ENCODE data around the gene CATSPERE. TPM values are rescaled to one million over a fixed set of nuclear protein-coding genes. Genes with fewer than 3 reads are reported as not detected.
"Not testable (repeated sequence)": the region's sequence is repeated elsewhere in the genome, so short reads cannot be mapped to it uniquely, and the experiment has no call there.

CATSPERE gene
- total RNA-seq, 2 donors from 2014 or later, result 0.32 to 3.9 TPM

DNA sequence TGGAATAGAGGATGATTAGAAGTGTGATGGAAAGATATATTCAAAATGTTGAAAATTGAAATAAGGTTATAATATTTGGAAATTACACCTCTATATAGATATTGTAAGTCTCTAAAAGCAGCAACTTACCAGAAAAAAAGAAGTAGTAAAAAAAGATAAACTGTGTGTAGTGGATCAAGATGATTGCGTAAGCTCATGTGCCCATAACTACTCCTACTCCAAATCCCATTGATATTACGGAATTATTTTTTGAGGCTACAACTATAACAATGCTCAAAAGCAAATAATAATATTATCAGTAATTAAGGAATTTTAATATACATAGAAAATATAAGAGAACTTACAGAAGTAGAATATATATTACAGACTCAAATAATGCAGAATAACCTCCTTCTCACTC is 33.6 kb downstream of the CATSPERE start:
- Histone ChIP-seq H3K4me1 (replicated peaks) (no peaks in the 10 kb centered on the region), H3K27me3 (replicated peaks; ENCODE audit: insufficient read depth) (no peaks in the 10 kb centered on the region), H3K9me3 (no peaks in the 10 kb centered on the region), H3K4me3 (no peak overlapping the region), H3K27ac (no peak overlapping the region), H3K36me3 (no peaks in the 10 kb centered on the region)
- TF ChIP-seq POLR2AphosphoS5 (IDR thresholded peaks at IDR 0.05) (no peak), POLR2A (IDR thresholded peaks at IDR 0.05) (no peak), CTCF (IDR thresholded peaks at IDR 0.05) (no peak)
- DNase-seq (ENCODE audit: low spot score), result no peak
- WGBS, result 92% methylated on average over 2 of the region's 2 CpGs
- intact Hi-C loops (cut with DNase I), result no loop called here

GRCh38 chr1:244496186-244496585 is 35.1 kb downstream of the CATSPERE start:
- H3K36me3 ChIP-seq, result no peaks in the 10 kb centered on the region
- intact Hi-C loops (cut with DNase I), result no loop called here
- H3K27ac ChIP-seq, result no peak overlapping the region
- H3K4me3 ChIP-seq, result no peak overlapping the region
- TF ChIP-seq CTCF (IDR thresholded peaks at IDR 0.05), result no peak
- no peak for TF ChIP-seq POLR2A (IDR thresholded peaks at IDR 0.05)
- TF ChIP-seq POLR2AphosphoS5 (IDR thresholded peaks at IDR 0.05), result no peak
- DNase-seq (ENCODE audit: low spot score), result no peak
- 56% methylated on average over 1 of the region's 1 CpG for WGBS
- no peaks in the 10 kb centered on the region for H3K27me3 ChIP-seq (replicated peaks; ENCODE audit: insufficient read depth)
- H3K4me1 ChIP-seq (replicated peaks), result no peaks in the 10 kb centered on the region
- H3K9me3 ChIP-seq, result no peaks in the 10 kb centered on the region

GRCh38 chr1:244497805-244498204 is 36.7 kb downstream of the CATSPERE start:
- no peaks in the 10 kb centered on the region for H3K4me1 ChIP-seq (replicated peaks)
- no peaks in the 10 kb centered on the region for H3K27me3 ChIP-seq (replicated peaks; ENCODE audit: insufficient read depth)
- no peak for DNase-seq (ENCODE audit: low spot score)
- no peak overlapping the region for H3K4me3 ChIP-seq
- no peak overlapping the region for H3K27ac ChIP-seq
- WGBS, result 65% methylated on average over 1 of the region's 1 CpG
- no peak for TF ChIP-seq CTCF (IDR thresholded peaks at IDR 0.05)
- no peak for TF ChIP-seq POLR2AphosphoS5 (IDR thresholded peaks at IDR 0.05)
- no peak for TF ChIP-seq POLR2A (IDR thresholded peaks at IDR 0.05)
- intact Hi-C loops (cut with DNase I), result no loop called here
- no peaks in the 10 kb centered on the region for H3K36me3 ChIP-seq
- H3K9me3 ChIP-seq, result no peaks in the 10 kb centered on the region

GRCh38 chr1:244499484-244499883 is 38.4 kb downstream of the CATSPERE start:
- H3K27ac ChIP-seq; H3K27me3 ChIP-seq (replicated peaks; ENCODE audit: insufficient read depth); H3K4me3 ChIP-seq; H3K4me1 ChIP-seq (replicated peaks); intact Hi-C loops (cut with DNase I); DNase-seq (ENCODE audit: low spot score); H3K36me3 ChIP-seq; H3K9me3 ChIP-seq: not testable (repeated sequence)
- 88% methylated on average over 2 of the region's 2 CpGs for WGBS

GRCh38 chr1:244500515-244500914 is 39.4 kb downstream of the CATSPERE start:
- H3K4me3 ChIP-seq; H3K27ac ChIP-seq; intact Hi-C loops (cut with DNase I); H3K4me1 ChIP-seq (replicated peaks); DNase-seq (ENCODE audit: low spot score); H3K9me3 ChIP-seq; H3K27me3 ChIP-seq (replicated peaks; ENCODE audit: insufficient read depth); H3K36me3 ChIP-seq: not testable (repeated sequence)
- WGBS, result 95% methylated on average over 4 of the region's 4 CpGs

GRCh38 chr1:244502630-244503029 is 41.6 kb downstream of the CATSPERE start:
- TF ChIP-seq POLR2A (IDR thresholded peaks at IDR 0.05), result no peak
- no peak for TF ChIP-seq CTCF (IDR thresholded peaks at IDR 0.05)
- no peak for TF ChIP-seq POLR2AphosphoS5 (IDR thresholded peaks at IDR 0.05)
- Histone ChIP-seq H3K4me3 (no peak overlapping the region), H3K4me1 (replicated peaks) (no peaks in the 10 kb centered on the region), H3K27ac (no peak overlapping the region), H3K9me3 (no peaks in the 10 kb centered on the region), H3K27me3 (replicated peaks; ENCODE audit: insufficient read depth) (no peaks in the 10 kb centered on the region), H3K36me3 (no peaks in the 10 kb centered on the region)
- intact Hi-C loops (cut with DNase I), result no loop called here
- no peak for DNase-seq (ENCODE audit: low spot score)
- WGBS, result 76% methylated on average over 3 of the region's 3 CpGs

All from prostate gland (tissue), 2 donors.